Ovary (tissue), 9 donors: ENCODE results near the gene GREB1L. TPM values are rescaled to one million over a fixed set of nuclear protein-coding genes. Genes with fewer than 3 reads are reported as not detected.

Experiments used
- DNase-seq, 5 donors: peaks; one replicate each; pipeline ENCODE4 v3.0.0-alpha.2; 2019 to 2020
- H3K27ac ChIP-seq, 2 donors: fragments of 200-600 bp; one replicate each; pipeline versions ENCODE4 v1.5.1 to v1.8.0; 2019 to 2022
- H3K27me3 ChIP-seq: fragments of 200-600 bp; one replicate; pipeline ENCODE4 v1.8.0; 2022
- H3K36me3 ChIP-seq: fragments of 200-600 bp; sonication (generic); one replicate; pipeline ENCODE4 v1.5.1; 2019
- H3K4me1 ChIP-seq: one replicate; pipeline ENCODE4 v1.8.1; 2013; ENCODE audit warnings: mild to moderate bottlenecking, moderate library complexity; ENCODE audit not compliant: insufficient read depth
- H3K4me3 ChIP-seq: fragments of 200-600 bp; sonication (generic); one replicate; pipeline ENCODE4 v1.5.1; 2017
- H3K9me3 ChIP-seq, 2 donors: fragments of 200-600 bp in 1 of 2; sonication (generic) in 1 of 2; one replicate each; pipeline versions ENCODE4 v1.5.1 to v1.8.1; 2013 to 2019; ENCODE audit warnings: mild to moderate bottlenecking in 1 of 2, moderate library complexity in 1 of 2
- CTCF ChIP-seq, 3 donors: fragments of 450-650 bp in 2 of 3; fragments of 200-600 bp in 1 of 3; IDR thresholded peaks; one replicate each; pipeline versions ENCODE4 v1.5.1 to v1.8.0; 2016 to 2022; ENCODE audit warnings: antibody characterized with exemption in 3 of 3, mild to moderate bottlenecking in 1 of 3
- EP300 ChIP-seq: sonication (generic); formaldehyde crosslinking; IDR thresholded peaks from one replicate; pipeline ENCODE4 v1.6.1; 2017; ENCODE audit warnings: antibody characterized with exemption
- POLR2A ChIP-seq: fragments of 450-650 bp; IDR thresholded peaks from one replicate; pipeline ENCODE4 v1.6.1; 2017; ENCODE audit warnings: antibody characterized with exemption, mild to moderate bottlenecking, moderate library complexity
- WGBS, 3 donors: extraction: QIAGEN DNeasy Blood & Tissue Kit in 1 of 3; methylation state at CpG; one replicate each; pipeline versions ENCODE4 v1.1.5 to v1.1.7; 2013 to 2017; 5-methylcytosine and 5-hydroxymethylcytosine counted together
- intact Hi-C, 4 donors: fragments of 100-400 bp; cut with DNase I; formaldehyde crosslinking; loops; one replicate each; pipeline versions ENCODE4 v1.11.0 to v1.15.1; 2022 to 2023
- polyA plus RNA-seq, 2 donors: library from polyadenylated mRNA; stranded (reverse); fragments of 200-250 nt in 1 of 2; fragments of 350-450 nt in 1 of 2; fragmentation: Illumina TruSeq in 1 of 2; extraction: RNeasy Lipid Tissue Mini Kit (QIAGEN cat#74804) in 1 of 2; gene quantifications; one replicate each; pipeline ENCODE4 v1.2.3, GENCODE V29; 2013 to 2014
- total RNA-seq, 7 donors: library from RNA; depleted of rRNA in 2 of 7; stranded (reverse); fragments of >200 nt in 2 of 7; fragmentation: NEBNext Ultra II Directional in 3 of 7; extraction: Animal tissue kit (Norgen Biotek cat#: 25700) in 3 of 7; gene quantifications; one replicate each; pipeline versions ENCODE4 v1.1.0 to v1.2.4, GENCODE V29; 2016 to 2023
- donor health status: DM: no; HTN: no; CAD: no; lungs with moderate emphysema.
- donor health status: DM: no; HTN: no; CAD: no.
- donor health status: Bipolar disorder and iron deficiency.
- donor health status: DM: yes; HTN: yes; CAD: no.
- donor health status: DM: no; HTN: no; CAD: no.
- donor health status: DM: yes; HTN: yes; CAD: no.

Gene GREB1L
- total and polyA plus RNA-seq, 9 donors: 2.4 to 22.8 (median 10.4) TPM

DNA sequence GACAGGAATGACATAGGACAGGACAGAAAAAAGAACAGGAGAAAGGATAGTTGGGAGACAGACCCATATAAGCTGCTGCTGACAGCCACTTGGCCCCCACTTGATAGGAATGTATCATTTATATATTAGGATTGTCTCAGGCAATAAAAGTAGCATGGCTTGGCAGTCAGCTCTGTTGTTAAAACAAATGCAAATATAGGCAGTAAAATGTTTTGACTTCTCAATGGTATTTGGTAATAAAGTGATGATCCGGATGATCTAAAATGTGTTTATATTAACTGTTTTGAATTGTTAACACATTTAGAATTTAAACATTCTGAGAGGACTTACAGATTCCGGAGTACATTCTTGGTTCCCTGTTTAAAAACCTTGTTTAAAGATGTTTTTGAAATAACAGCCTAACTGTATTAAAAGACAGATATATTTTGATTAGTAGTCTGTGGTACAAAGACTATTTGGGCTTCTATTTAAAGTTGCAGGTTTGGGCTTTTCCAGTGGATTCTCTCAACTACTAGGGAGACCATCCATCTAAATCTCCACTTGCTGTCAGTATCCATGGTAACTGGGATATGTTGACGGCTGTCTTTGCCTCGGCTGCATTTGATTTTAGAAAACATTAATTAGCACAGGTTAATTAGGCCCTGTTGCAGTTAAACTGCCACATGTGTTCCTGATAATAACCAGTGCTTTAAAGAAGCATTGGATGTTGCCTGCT lies 210.9 kb downstream of the GREB1L start:
- H3K4me1 ChIP-seq: peaks cover 1% of the 10 kb centered on the region
- no peaks in the 10 kb centered on the region for H3K36me3 ChIP-seq
- no peak for TF ChIP-seq CTCF (IDR thresholded peaks at IDR 0.05)
- no peak for TF ChIP-seq EP300
- TF ChIP-seq POLR2A: no peak
- WGBS, 3 donors: 26 to 38% (median 37%) methylated on average over 4 of the region's 4 CpGs
- no peaks in the 10 kb centered on the region for H3K9me3 ChIP-seq
- intact Hi-C loops: no loop called here
- DNase-seq: no peak
- no peak overlapping the region for H3K27ac ChIP-seq
- H3K4me3 ChIP-seq: no peak overlapping the region
- H3K27me3 ChIP-seq: no peaks in the 10 kb centered on the region

- H3K36me3 ChIP-seq: no peaks in the 10 kb centered on the region
- H3K4me3 ChIP-seq: no peak overlapping the region
- peaks cover 1% of the 10 kb centered on the region for H3K4me1 ChIP-seq
- no peaks in the 10 kb centered on the region for H3K27me3 ChIP-seq
- no peak for DNase-seq
- intact Hi-C loops: no loop called here
- no peaks in the 10 kb centered on the region for H3K9me3 ChIP-seq
- 52 to 66% (median 60%) methylated on average over 6 of the region's 6 CpGs for WGBS, 3 donors
- no peak overlapping the region for H3K27ac ChIP-seq
- TF ChIP-seq EP300 (no peak), CTCF (IDR thresholded peaks at IDR 0.05) (no peak)
Observed at GRCh38 chr18:21453511-21453901, 211.5 kb downstream of the GREB1L start.

GRCh38 chr18:21454725-21455124 lies 212.7 kb downstream of the GREB1L start:
- H3K4me1 ChIP-seq: peaks cover 1% of the 10 kb centered on the region
- WGBS, 3 donors: 81 to 87% (median 85%) methylated on average over 5 of the region's 5 CpGs
- no peaks in the 10 kb centered on the region for H3K9me3 ChIP-seq
- no peaks in the 10 kb centered on the region for H3K36me3 ChIP-seq
- no peak for DNase-seq
- intact Hi-C loops: no loop called here
- no peak overlapping the region for H3K4me3 ChIP-seq
- TF ChIP-seq CTCF (IDR thresholded peaks at IDR 0.05) (no peak), EP300 (no peak), POLR2A (no peak)
- H3K27ac ChIP-seq: no peak overlapping the region
- no peaks in the 10 kb centered on the region for H3K27me3 ChIP-seq

- TF ChIP-seq EP300 (no peak), POLR2A (no peak), CTCF (IDR thresholded peaks at IDR 0.05) (no peak)
- Histone ChIP-seq H3K27ac (no peak overlapping the region), H3K4me3 (no peak overlapping the region), H3K36me3 (no peaks in the 10 kb centered on the region), H3K27me3 (no peaks in the 10 kb centered on the region), H3K9me3 (no peaks in the 10 kb centered on the region), H3K4me1 (peaks cover 1% of the 10 kb centered on the region)
- DNase-seq: no peak
- 87 to 93% (median 91%) methylated on average over 5 of the region's 5 CpGs for WGBS, 3 donors
- intact Hi-C loops: no loop called here
Observed at GRCh38 chr18:21456428-21457178, 214.6 kb downstream of the GREB1L start.
